ENCODE results near the gene CORT.
"Not testable (repeated sequence)": the region's sequence is repeated elsewhere in the genome, so short reads cannot be mapped to it uniquely, and the experiment has no call there.

- TF ChIP-seq CTCF, POLR2A (IDR thresholded peaks at IDR 0.05): not testable (repeated sequence)
Measured at GRCh38 chr1:10415967-10416366, 33.9 kb upstream of the CORT start.
